OCI-LY1 (cell line): ENCODE results near the gene MPEG1.

Experiments used
- EZH2 ChIP-seq: fragments of 200-600 bp; sonication (generic), shearing (Covaris generic); IDR thresholded peaks from 2 replicates; pipeline ENCODE4 v1.8.0; 2017; ENCODE audit warnings: borderline replicate concordance, mixed run types, mild to moderate bottlenecking, antibody characterized with exemption, low read length, moderate library complexity, mixed read lengths
- TF ChIP-seq, protein P1 (sequence below): fragments of 200-600 bp; sonication (generic), shearing (Covaris generic); IDR thresholded peaks from 2 replicates; pipeline ENCODE4 v1.5.1; 2017; ENCODE audit warnings: mild to moderate bottlenecking, antibody characterized with exemption, low read length, moderate library complexity, mixed read lengths

DNA sequence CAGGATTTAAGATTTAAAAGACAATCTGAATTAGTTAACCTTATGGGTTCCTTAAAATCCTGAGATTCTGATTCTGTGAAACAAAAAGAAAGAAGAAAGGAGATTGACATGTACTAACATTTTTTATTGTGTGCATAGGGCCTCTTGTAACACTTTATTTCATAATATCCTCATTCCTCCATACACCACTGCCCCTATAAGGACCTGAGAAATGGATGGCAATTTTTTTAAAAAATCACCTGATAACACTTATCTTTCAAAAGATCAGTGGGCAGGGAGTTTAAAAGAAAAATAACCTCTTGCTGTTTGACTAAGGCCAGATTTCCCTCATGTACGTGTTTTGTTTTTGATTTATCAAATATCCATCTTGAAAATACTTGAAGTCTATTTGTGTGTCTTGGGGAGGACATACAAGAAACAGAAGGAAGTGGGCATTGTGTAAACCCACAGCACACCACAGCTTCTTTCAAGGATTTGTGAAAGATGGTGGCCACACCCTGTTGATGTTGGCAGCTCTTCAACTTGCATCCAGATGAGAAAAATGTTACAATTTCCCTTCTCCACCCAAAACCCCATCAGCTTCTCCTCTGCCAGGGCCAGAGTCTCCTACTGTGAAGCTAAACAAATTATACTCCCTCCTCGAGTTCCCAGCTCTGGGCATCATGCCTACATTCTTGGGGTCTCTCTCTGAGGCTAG is 35.0 kb upstream of the MPEG1 start:
- TF ChIP-seq, protein P1, sequence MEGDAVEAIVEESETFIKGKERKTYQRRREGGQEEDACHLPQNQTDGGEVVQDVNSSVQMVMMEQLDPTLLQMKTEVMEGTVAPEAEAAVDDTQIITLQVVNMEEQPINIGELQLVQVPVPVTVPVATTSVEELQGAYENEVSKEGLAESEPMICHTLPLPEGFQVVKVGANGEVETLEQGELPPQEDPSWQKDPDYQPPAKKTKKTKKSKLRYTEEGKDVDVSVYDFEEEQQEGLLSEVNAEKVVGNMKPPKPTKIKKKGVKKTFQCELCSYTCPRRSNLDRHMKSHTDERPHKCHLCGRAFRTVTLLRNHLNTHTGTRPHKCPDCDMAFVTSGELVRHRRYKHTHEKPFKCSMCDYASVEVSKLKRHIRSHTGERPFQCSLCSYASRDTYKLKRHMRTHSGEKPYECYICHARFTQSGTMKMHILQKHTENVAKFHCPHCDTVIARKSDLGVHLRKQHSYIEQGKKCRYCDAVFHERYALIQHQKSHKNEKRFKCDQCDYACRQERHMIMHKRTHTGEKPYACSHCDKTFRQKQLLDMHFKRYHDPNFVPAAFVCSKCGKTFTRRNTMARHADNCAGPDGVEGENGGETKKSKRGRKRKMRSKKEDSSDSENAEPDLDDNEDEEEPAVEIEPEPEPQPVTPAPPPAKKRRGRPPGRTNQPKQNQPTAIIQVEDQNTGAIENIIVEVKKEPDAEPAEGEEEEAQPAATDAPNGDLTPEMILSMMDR: no peak
- no peak for TF ChIP-seq EZH2
